PFSK-1 (cell line): ENCODE results near the gene SLC66A2.

Experiments used
- FOXP2 ChIP-seq: optimal IDR thresholded peaks from 2 replicates; pipeline ENCODE3; 2011; ENCODE audit warnings: borderline replicate concordance, control low read depth, inconsistent platforms; ENCODE audit not compliant: insufficient read depth; ENCODE audit errors: extremely low read length, extremely low read depth
- POLR2AphosphoS5 ChIP-seq: IDR thresholded peaks from 2 replicates; pipeline ENCODE4 v1.6.1; 2012; ENCODE audit warnings: low read depth, mild to moderate bottlenecking, control low read depth, low read length, moderate library complexity
- REST ChIP-seq, 2 experiments: IDR thresholded peaks; 2 replicates each; pipeline versions ENCODE4 v1.6.1 to v1.8.0; 2011 to 2012; ENCODE audit warnings: low read depth in 2 of 2, low read length in 2 of 2, control low read depth in 1 of 2, inconsistent platforms in 1 of 2, mild to moderate bottlenecking in 1 of 2, moderate library complexity in 1 of 2; ENCODE audit not compliant: insufficient read depth in 1 of 2
- SIN3A ChIP-seq: IDR thresholded peaks from 2 replicates; pipeline ENCODE4 v1.6.1; 2012; ENCODE audit warnings: mild to moderate bottlenecking, low read length, moderate library complexity, borderline replicate concordance; ENCODE audit not compliant: insufficient read depth
- TAF1 ChIP-seq: IDR thresholded peaks from 2 replicates; pipeline ENCODE4 v1.6.1; 2012; ENCODE audit warnings: low read length, control low read depth, borderline replicate concordance; ENCODE audit not compliant: insufficient read depth

Gene SLC66A2

GRCh38 chr18:79988451-79989194 lies 37.2 kb upstream of the SLC66A2 start, which contains the start of gene TXNL4A:
Gene TXNL4A (minus strand): TSS chr18:79988563. CDS start chr18:79988392, 171 bp downstream.
- TF ChIP-seq FOXP2 (peak; percentile 99), POLR2AphosphoS5 (peak; percentile 92), TAF1 (peak; percentile 88), REST (IDR thresholded peaks at IDR 0.05; ENCODE audit: insufficient read depth in 1 of 2, low read depth in 2 of 2, low read length in 2 of 2) (peak in 1 of 2 experiments; percentile 35; a peak in 1 of 4 replicates), SIN3A (no peak)

GRCh38 chr18:79988071-79988450 lies 36.6 kb upstream of the SLC66A2 start:
- TF ChIP-seq POLR2AphosphoS5, result no peak
- TF ChIP-seq TAF1, result no peak
- no peak for TF ChIP-seq FOXP2
- no peak; the same call in 1 of the 2 replicates for TF ChIP-seq SIN3A
- TF ChIP-seq REST (IDR thresholded peaks at IDR 0.05; ENCODE audit: insufficient read depth in 1 of 2, low read depth in 2 of 2, low read length in 2 of 2), result no peak

GRCh38 chr18:79987566-79987965 lies 36.1 kb upstream of the SLC66A2 start:
- TF ChIP-seq REST (IDR thresholded peaks at IDR 0.05; ENCODE audit: insufficient read depth in 1 of 2, low read depth in 2 of 2, low read length in 2 of 2), result no peak
- no peak for TF ChIP-seq POLR2AphosphoS5
- TF ChIP-seq SIN3A, result no peak
- no peak for TF ChIP-seq FOXP2
- no peak for TF ChIP-seq TAF1

- TF ChIP-seq TAF1 (no peak), REST (IDR thresholded peaks at IDR 0.05; ENCODE audit: insufficient read depth in 1 of 2, low read depth in 2 of 2, low read length in 2 of 2) (no peak), FOXP2 (no peak), POLR2AphosphoS5 (no peak), SIN3A (no peak)
Observed at GRCh38 chr18:79986726-79987125, 35.3 kb upstream of the SLC66A2 start.
